Right ventricle myocardium superior (tissue), 1 donor: ENCODE data around the gene UPF1. TPM values are rescaled to one million over a fixed set of nuclear protein-coding genes. Genes with fewer than 3 reads are reported as not detected.

ENCODE experiments used
- total RNA-seq: library from RNA; stranded (reverse); fragmentation: NEBNext Ultra II Directional; extraction: Animal tissue kit (Norgen Biotek cat#: 25700); gene quantifications from one replicate; pipeline ENCODE4 v1.2.1, GENCODE V29; 2021
- donor health status: DM: no; HTN: yes; CAD: no; lungs with severe emphysema.

Gene UPF1
- total RNA-seq, 1 donor from 2014 or later, result 34.2 TPM

Other genes starting within 250 kb of the UPF1 start
- gene REX1BD, start 243.2 kb upstream of the UPF1 start, total RNA-seq, result 94.8 TPM
- gene CRLF1, start 225.2 kb upstream of the UPF1 start, total RNA-seq, result 20.6 TPM
- gene TMEM59L, start 219.1 kb upstream of the UPF1 start, total RNA-seq, result 1.6 TPM
- gene KLHL26, start 194.9 kb upstream of the UPF1 start, total RNA-seq, result 4.5 TPM
- 9.1 TPM for gene CRTC1, start 148.3 kb upstream of the UPF1 start, total RNA-seq
- gene COMP, start 40.7 kb upstream of the UPF1 start, total RNA-seq, result not detected
- gene CERS1, start 64.2 kb downstream of the UPF1 start, total RNA-seq, result 0.24 TPM
- gene COPE, start 87.4 kb downstream of the UPF1 start, total RNA-seq, result 121 TPM
- gene DDX49, start 87.8 kb downstream of the UPF1 start, total RNA-seq, result 19.2 TPM
- 9.9 TPM for gene HOMER3, start 109.3 kb downstream of the UPF1 start, total RNA-seq
- gene SUGP2, start 201.6 kb downstream of the UPF1 start, total RNA-seq, result 58.8 TPM
- 15.1 TPM for gene ARMC6, start 201.6 kb downstream of the UPF1 start, total RNA-seq
- 27.2 TPM for gene SLC25A42, start 232.0 kb downstream of the UPF1 start, total RNA-seq